GM12872 (cell line): Measurements from ENCODE around the gene AHCTF1.

Experiments used
- CTCF ChIP-seq: IDR thresholded peaks from 3 replicates; pipeline ENCODE4 v1.5.1; 2011; ENCODE audit warnings: low read depth, mild to moderate bottlenecking, low read length, moderate library complexity; ENCODE audit not compliant: insufficient read depth

AHCTF1 gene

GRCh38 chr1:246888522-246888921 is 43.2 kb downstream of the AHCTF1 start:
- TF ChIP-seq CTCF = no peak

- no peak for TF ChIP-seq CTCF
These were observed 53.2 kb downstream of the AHCTF1 start for GRCh38 chr1:246878551-246878950.

- TF ChIP-seq CTCF = no peak
These were observed 55.3 kb downstream of the AHCTF1 start for GRCh38 chr1:246876431-246876830.

GRCh38 chr1:246875041-246876026 is 56.4 kb downstream of the AHCTF1 start:
- no peak for TF ChIP-seq CTCF

- TF ChIP-seq CTCF = no peak
These were observed 65.8 kb downstream of the AHCTF1 start for GRCh38 chr1:246865921-246866320.

GRCh38 chr1:246860401-246860800 is 71.3 kb downstream of the AHCTF1 start:
- no peak for TF ChIP-seq CTCF

- no peak for TF ChIP-seq CTCF
These were observed 75.4 kb downstream of the AHCTF1 start for GRCh38 chr1:246856371-246856770.
